GM12892 (cell line): ENCODE results near the gene UBA3.

Experiments
- DNase-seq: peaks from one replicate; pipeline ENCODE4 v3.0.0; 2011; ENCODE audit not compliant: insufficient read length
- FAIRE-seq: peaks from 2 replicates; lab custom pipeline; 2011; peaks lifted over from hg19 to GRCh38; lab: Jason Lieb, UNC
- POLR2A ChIP-seq: IDR thresholded peaks from 2 replicates; pipeline ENCODE4 v1.6.1; 2011; ENCODE audit warnings: low read depth, low read length, control low read depth
- POLR2AphosphoS5 ChIP-seq: IDR thresholded peaks from 2 replicates; pipeline ENCODE4 v1.6.1; 2011; ENCODE audit warnings: low read depth, low read length, control low read depth
- TAF1 ChIP-seq: IDR thresholded peaks from 2 replicates; pipeline ENCODE4 v1.6.1; 2011; ENCODE audit warnings: low read depth, mild to moderate bottlenecking, control low read depth, low read length, borderline replicate concordance

UBA3 gene

GRCh38 chr3:69085168-69085832 is 5.1 kb upstream of the UBA3 start:
- FAIRE-seq (peak; percentile 21), DNase-seq (no peak)
- no peak for TF ChIP-seq POLR2A
- no peak for TF ChIP-seq POLR2AphosphoS5
- TF ChIP-seq TAF1: no peak

GRCh38 chr3:69084326-69085167 is 4.4 kb upstream of the UBA3 start, which contains the start of gene ARL6IP5:
Gene ARL6IP5, plus strand, starts transcription at chr3:69084937. Its CDS starts 111 bp downstream, at chr3:69085048.
- peak; percentile 41 for DNase-seq
- peak; percentile 50; the same call in 1 of the 2 replicates for TF ChIP-seq POLR2AphosphoS5
- TF ChIP-seq TAF1: peak; percentile 46; the same call in 1 of the 2 replicates
- TF ChIP-seq POLR2A: peak; percentile 41; the same call in 1 of the 2 replicates
- peak; percentile 92 for FAIRE-seq

GRCh38 chr3:69082805-69083204 is 2.6 kb upstream of the UBA3 start:
- FAIRE-seq: peak; percentile 78
- TF ChIP-seq TAF1 (no peak), POLR2AphosphoS5 (peak; percentile 53), POLR2A (peak; percentile 59)
- DNase-seq: peak; percentile 39

GRCh38 chr3:69082361-69082760 is 2.2 kb upstream of the UBA3 start:
- TF ChIP-seq POLR2AphosphoS5 (no peak), POLR2A (no peak), TAF1 (no peak)
- no peak for DNase-seq
- FAIRE-seq: no peak

GRCh38 chr3:69081583-69082262 is 1.6 kb upstream of the UBA3 start:
- DNase-seq (no peak), FAIRE-seq (peak; percentile 90)
- no peak for TF ChIP-seq POLR2A
- TF ChIP-seq POLR2AphosphoS5: no peak
- no peak for TF ChIP-seq TAF1

GRCh38 chr3:69079269-69080159 is 651 bp downstream of the UBA3 start:
- no peak for TF ChIP-seq POLR2AphosphoS5
- TF ChIP-seq TAF1: no peak
- no peak for TF ChIP-seq POLR2A
- DNase-seq (no peak), FAIRE-seq (peak; percentile 82)

- DNase-seq: no peak
- TF ChIP-seq POLR2A: no peak
- FAIRE-seq: no peak
Observed at GRCh38 chr3:69072928-69073327, 7.2 kb downstream of the UBA3 start.

GRCh38 chr3:69066121-69066520 is 14.0 kb downstream of the UBA3 start:
- DNase-seq (no peak), FAIRE-seq (no peak)
- TF ChIP-seq TAF1 (no peak), POLR2AphosphoS5 (no peak), POLR2A (no peak)

GRCh38 chr3:69065318-69065964 is 14.7 kb downstream of the UBA3 start:
- DNase-seq (no peak), FAIRE-seq (no peak)
- TF ChIP-seq POLR2A: no peak
- TF ChIP-seq TAF1: no peak
- TF ChIP-seq POLR2AphosphoS5: no peak

- peak; percentile 30 for FAIRE-seq
- no peak for DNase-seq
Observed at GRCh38 chr3:69063636-69064035, 16.5 kb downstream of the UBA3 start.

More at GRCh38 chr3:69063636-69064035, 16.5 kb downstream of the UBA3 start:
- TF ChIP-seq POLR2AphosphoS5 (no peak), TAF1 (no peak), POLR2A (no peak)
